ENCODE measurements around the gene CHCHD3. TPM values are rescaled to one million over a fixed set of nuclear protein-coding genes. Genes with fewer than 3 reads are reported as not detected.

The CHCHD3 gene
- total and polyA plus RNA-seq, 9 of the 15 experiments (the other 6 are each of a cell fraction or from before 2014, with no cell fraction given): 66.2 to 279 (median 204) TPM

DNA sequence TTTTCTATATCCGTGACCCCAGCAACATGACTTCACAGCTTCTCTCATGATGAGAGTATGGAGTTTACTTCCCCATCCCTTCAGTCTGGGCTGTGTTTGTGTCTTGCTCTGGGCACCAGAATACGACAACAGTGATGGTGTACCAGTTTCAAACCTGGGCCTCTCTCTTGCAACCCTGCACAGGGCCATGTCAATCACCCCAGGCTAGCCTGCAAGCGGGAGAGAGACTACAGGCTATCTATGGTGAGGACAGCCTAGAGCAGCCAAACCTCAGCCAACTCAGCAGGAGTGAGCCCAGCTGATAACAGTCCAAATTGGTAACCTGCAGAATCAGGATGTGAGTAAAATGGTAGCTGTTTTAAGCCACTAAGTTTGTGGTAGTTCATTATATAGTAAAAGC is 235.8 kb downstream of the CHCHD3 start:
- Histone ChIP-seq H3K79me2 (ENCODE audit: control insufficient read depth, insufficient read depth, low read length) (no peaks in the 10 kb centered on the region), H3K9ac (ENCODE audit: insufficient read depth in 1 of 2, low read depth in 2 of 2, low read length in 2 of 2) (no peak overlapping the region), H3K36me3 (ENCODE audit: control insufficient read depth, insufficient read depth, low read length) (0 out of 3 replicates have a peak, but pooled peaks cover 6% of the 10 kb centered on the region), H4K20me1 (replicated peaks; ENCODE audit: control insufficient read depth, insufficient read depth, low read length) (peaks cover 7% of the 10 kb centered on the region; the same call in 1 of the 2 replicates), H3K9me1 (ENCODE audit: control insufficient read depth, insufficient read depth, low read length) (peaks cover 5% of the 10 kb centered on the region), H3K4me2 (ENCODE audit: insufficient read depth, low read length) (no peak overlapping the region), H3K9me3 (replicated peaks; ENCODE audit: control insufficient read depth, insufficient read depth, low read depth, low read length) (no peaks in the 10 kb centered on the region), H3K4me3 (no peak overlapping the region), H3K4me1 (replicated peaks in 1 of 2; ENCODE audit: control insufficient read depth in 2 of 2, insufficient read depth in 2 of 2, low read length in 2 of 2) (no peaks in the 10 kb centered on the region), H3K27ac (ENCODE audit: extremely low read depth, low read depth, low read length) (no peak overlapping the region), H3K27me3 (ENCODE audit: control insufficient read depth in 2 of 2, insufficient read depth in 2 of 2, low read length in 2 of 2) (no peaks in the 10 kb centered on the region), H2AFZ (ENCODE audit: low read depth, low read length) (no peak overlapping the region)
- FAIRE-seq: no peak
- 52% methylated on average over 3 of the region's 3 CpGs for WGBS (ENCODE audit: insufficient coverage, low coverage, missing lambda C conversion rate)
- no TSS peak for BruUV-seq (replicated peaks)
- intact Hi-C loops (cut with micrococcal nuclease): no loop called here
- POLR2A ChIA-PET: interaction anchor here (0.7 to 1.1 kb wide), 3 partner anchors 12 to 629 kb away, joined by 3 to 4 read pairs (median 3); no protein-coding TSS in a partner anchor
- DNase-seq (ENCODE audit: extremely low read depth in 1 of 4, low spot score in 3 of 4): peak in 2 of 4 experiments; percentile 18 to 30
- CTCF ChIA-PET (ENCODE audit: low intra/inter-chr PET ratio): no interaction called here
- in situ Hi-C loops (cut with MboI): no loop called here
- ATAC-seq: peak; percentile 61; the same call in 2 of the 3 replicates
- no peak for TF ChIP-seq CBX1 (IDR thresholded peaks at IDR 0.05; ENCODE audit: low read depth)
- no peak for TF ChIP-seq POLR2G (IDR thresholded peaks at IDR 0.05; ENCODE audit: low read depth, low read length)
- TF ChIP-seq, protein P1, sequence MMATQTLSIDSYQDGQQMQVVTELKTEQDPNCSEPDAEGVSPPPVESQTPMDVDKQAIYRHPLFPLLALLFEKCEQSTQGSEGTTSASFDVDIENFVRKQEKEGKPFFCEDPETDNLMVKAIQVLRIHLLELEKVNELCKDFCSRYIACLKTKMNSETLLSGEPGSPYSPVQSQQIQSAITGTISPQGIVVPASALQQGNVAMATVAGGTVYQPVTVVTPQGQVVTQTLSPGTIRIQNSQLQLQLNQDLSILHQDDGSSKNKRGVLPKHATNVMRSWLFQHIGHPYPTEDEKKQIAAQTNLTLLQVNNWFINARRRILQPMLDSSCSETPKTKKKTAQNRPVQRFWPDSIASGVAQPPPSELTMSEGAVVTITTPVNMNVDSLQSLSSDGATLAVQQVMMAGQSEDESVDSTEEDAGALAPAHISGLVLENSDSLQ (IDR thresholded peaks at IDR 0.05): peak; percentile 72
- TF ChIP-seq, protein P2, sequence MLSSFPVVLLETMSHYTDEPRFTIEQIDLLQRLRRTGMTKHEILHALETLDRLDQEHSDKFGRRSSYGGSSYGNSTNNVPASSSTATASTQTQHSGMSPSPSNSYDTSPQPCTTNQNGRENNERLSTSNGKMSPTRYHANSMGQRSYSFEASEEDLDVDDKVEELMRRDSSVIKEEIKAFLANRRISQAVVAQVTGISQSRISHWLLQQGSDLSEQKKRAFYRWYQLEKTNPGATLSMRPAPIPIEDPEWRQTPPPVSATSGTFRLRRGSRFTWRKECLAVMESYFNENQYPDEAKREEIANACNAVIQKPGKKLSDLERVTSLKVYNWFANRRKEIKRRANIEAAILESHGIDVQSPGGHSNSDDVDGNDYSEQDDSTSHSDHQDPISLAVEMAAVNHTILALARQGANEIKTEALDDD (IDR thresholded peaks at IDR 0.05): peak; percentile 54; the same call in 1 of the 2 replicates
- no peak for TF ChIP-seq SMC3 (conservative IDR thresholded peaks at IDR 0.05; ENCODE audit: insufficient read depth, low read depth, low read length)
- TF ChIP-seq NFRKB (IDR thresholded peaks at IDR 0.05; ENCODE audit: low read depth): no peak
- no peak for TF ChIP-seq HNRNPH1 (optimal IDR thresholded peaks at IDR 0.05; ENCODE audit: low read depth, low read length)
- TF ChIP-seq YBX1 (IDR thresholded peaks at IDR 0.05): no peak
- TF ChIP-seq CBFA2T3 (IDR thresholded peaks at IDR 0.05): no peak
- TF ChIP-seq SOX6 (IDR thresholded peaks at IDR 0.05): no peak
- TF ChIP-seq TCF3 (CRISPR knock-in tag; IDR thresholded peaks at IDR 0.05): peak; percentile 47; the same call in 1 of the 2 replicates
- TF ChIP-seq KLF10 (CRISPR knock-in tag; IDR thresholded peaks at IDR 0.05): no peak
- TF ChIP-seq, protein P3, sequence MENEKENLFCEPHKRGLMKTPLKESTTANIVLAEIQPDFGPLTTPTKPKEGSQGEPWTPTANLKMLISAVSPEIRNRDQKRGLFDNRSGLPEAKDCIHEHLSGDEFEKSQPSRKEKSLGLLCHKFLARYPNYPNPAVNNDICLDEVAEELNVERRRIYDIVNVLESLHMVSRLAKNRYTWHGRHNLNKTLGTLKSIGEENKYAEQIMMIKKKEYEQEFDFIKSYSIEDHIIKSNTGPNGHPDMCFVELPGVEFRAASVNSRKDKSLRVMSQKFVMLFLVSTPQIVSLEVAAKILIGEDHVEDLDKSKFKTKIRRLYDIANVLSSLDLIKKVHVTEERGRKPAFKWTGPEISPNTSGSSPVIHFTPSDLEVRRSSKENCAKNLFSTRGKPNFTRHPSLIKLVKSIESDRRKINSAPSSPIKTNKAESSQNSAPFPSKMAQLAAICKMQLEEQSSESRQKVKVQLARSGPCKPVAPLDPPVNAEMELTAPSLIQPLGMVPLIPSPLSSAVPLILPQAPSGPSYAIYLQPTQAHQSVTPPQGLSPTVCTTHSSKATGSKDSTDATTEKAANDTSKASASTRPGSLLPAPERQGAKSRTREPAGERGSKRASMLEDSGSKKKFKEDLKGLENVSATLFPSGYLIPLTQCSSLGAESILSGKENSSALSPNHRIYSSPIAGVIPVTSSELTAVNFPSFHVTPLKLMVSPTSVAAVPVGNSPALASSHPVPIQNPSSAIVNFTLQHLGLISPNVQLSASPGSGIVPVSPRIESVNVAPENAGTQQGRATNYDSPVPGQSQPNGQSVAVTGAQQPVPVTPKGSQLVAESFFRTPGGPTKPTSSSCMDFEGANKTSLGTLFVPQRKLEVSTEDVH (IDR thresholded peaks at IDR 0.05; ENCODE audit: low read depth, partially characterized antibody): no peak
- no peak for TF ChIP-seq ZNF232 (CRISPR knock-in tag; IDR thresholded peaks at IDR 0.05)

Measured in K562 (cell line).